NCI-H187 treated with DMSO at 0.1 percent for 48 hours (cell line): ENCODE results near the gene AOAH.
"Not testable (repeated sequence)": the region's sequence is repeated elsewhere in the genome, so short reads cannot be mapped to it uniquely, and the experiment has no call there.

Source experiments
- DNase-seq: peaks from one replicate; lab custom pipeline; 2025; lab: John Stamatoyannopoulos, UW

The AOAH gene

DNA sequence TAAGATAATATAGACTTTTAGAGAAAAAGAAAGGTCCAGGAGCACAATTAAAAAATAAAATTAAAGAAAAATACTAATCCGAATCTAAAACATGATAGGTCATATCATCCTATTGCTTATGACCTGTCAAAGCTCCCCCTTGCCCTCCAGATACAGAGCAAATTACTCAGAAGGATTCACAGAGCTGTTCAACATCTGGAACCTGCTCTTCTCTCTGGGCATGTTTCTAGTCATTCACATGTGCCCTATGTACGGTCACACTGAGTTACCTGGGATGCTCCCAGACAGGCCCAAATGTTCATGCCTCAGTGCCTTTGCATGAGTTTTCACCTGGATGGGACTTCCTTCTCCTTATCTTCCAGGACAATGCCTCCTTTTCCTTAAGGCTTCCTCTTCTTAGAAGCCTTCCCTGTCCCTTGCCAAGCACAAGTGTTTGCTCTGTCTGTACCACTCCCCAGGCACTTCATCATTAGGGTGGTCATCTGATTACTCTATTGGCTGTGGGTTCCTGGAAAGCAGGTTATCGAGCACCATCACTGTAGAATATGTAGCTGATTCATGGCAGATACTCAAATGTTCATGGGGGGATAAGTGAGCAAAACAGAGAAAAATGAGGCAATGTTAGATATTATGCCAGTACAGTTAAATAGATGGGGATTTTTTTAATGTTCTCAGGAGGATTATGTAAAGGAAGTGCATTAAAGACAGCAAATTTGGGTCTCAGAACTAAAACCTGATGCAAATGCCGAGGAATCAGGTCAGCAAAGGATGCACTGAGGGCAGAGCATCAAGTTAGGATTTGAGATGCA, 12.0 kb upstream of the AOAH start:
- DNase-seq = no peak

DNA sequence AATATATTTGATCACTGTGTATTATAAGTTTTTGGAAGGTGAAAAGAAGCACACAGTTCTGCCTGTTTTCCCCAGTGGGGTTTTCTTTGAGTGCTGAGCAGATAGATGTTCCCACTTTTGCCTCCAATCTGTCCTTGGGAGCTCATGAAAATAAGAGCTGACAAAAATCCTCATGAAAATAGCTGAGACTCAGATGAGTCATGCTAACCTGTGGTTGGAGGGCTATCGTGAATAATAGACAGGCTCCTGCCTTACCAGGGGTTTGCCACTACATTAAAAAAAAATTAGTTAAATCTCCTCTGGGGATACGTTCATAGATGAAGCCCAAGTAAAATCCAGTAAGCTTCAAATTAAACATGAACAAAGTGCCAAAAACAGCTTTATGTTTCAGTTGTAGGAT, 10.9 kb upstream of the AOAH start:
- no peak for DNase-seq

DNA sequence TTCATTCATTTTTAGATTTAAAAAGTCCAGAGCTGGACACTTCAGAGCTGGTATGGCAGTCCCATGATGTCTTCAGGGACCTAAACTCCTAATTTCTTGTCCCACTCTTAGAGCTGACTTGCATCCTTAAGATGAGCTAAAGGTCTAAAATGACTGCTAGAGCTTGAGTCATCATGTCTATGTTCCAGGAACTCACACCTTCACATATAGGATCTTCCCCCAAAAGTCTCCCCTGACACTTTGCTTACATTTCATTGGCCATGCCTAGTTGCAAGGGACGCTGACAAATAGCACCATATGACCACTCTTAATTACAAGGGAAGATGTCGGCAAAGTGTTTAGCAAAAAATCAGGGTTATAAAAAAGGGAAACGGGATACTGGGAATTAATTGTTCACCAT, 10.4 kb upstream of the AOAH start:
- DNase-seq = no peak

DNA sequence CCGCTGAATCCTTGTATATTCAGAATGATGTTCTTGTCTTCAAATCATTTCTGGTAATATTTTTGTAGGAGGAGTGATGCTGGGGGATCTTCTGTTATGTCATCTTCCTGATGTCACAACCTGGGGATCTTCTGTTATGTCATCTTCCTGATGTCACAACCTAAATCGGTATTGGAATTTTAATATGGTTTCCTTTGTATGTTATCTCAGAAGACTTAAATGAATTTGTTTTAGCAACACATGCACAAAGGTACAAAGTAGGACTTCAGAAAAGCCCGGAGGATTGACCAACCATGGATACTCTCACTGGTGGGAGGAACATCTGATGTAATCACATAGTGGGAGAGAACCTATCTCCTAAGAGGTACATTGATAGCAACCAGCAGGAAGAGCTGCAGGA, 9.1 kb upstream of the AOAH start:
- no peak for DNase-seq

DNA sequence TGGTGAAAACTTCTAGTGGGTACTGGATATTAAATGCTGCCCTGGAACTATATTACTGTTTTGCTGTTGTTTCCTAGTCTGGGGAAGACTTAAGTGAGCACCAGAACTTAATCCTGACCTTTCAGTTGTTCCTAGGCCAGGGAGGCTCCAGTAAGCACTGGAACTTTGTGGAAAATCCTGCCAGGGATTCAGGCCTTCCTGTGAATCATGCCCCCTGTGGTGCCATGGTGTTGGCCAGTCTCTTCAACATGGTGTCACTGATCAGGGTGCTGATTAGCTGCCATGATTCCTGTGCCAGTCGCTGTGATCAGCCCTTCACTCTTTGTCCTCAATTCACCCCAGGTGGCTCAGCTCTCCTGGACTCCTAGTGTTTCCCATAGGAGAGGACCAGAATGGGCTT, 8.5 kb upstream of the AOAH start:
- no peak for DNase-seq

DNA sequence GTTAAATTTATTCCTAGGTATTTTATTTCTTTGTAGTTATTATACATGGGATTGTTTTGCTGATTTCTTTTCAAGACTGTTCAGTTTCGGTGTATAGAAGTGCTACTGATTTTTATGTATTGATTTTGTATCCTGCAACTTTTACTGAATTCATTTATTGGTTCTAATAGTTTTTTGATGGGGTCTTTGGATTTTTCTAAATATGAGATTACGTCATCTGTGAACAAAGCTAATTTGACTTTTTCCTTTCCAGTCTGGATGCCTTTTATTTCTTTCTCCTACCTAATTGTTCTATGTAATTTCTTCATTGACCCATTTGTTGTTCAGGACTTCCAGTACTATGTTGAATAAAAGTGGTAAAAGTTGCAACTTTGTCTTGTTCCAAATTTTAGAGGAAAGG, 5.8 kb upstream of the AOAH start:
- DNase-seq = no peak

DNA sequence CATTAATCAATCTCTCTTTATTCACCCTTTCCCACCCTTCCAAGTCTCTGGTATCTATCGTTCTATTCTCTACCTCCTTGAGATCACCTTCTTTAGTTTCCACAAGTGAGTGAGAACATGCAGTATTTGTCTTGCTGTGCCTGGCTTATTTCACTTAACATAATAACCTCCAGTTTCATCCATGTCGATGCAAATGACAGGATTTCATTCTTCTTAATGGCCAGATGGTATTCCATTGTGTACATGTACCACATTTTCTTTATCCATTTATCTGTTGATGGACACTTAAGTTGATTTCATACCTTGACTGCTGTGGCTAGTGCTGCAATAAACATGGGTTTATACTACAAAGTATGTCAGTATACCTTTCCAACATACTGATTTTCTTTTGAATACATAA, 3.8 kb upstream of the AOAH start:
- DNase-seq = no peak

DNA sequence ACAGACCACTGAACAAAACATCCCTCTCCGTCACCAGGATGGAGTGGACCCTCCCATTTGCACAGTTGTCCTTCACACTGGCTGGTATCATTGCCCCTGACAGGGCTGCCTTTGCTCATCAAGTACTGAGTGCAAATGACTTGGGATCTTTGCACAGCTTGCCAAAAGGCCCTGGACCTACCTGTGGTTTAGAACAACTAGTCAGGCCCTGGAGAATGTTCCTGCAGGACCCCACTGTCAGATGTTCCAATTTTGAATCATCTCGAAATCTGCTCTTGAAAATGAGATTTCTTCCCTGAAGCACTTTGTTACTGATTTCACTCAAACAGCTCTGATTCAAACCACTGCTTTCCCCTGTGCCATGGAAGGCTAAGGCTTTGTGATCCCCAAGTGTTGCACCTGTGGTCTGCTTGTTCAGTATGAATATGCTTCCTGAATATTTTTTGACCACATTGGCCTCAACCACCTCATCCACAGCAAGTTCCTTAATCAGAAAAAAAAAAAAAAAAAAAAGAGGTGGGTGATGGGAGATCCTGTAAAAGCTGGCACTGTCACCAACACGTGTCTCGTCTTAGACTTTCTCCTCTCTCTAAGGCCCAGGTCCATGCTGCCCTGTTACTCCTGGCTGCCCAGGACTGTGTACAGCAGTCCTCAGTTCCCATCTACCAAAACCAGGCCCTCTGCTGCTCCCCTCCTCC, 2.7 kb upstream of the AOAH start:
- DNase-seq = no peak

DNA sequence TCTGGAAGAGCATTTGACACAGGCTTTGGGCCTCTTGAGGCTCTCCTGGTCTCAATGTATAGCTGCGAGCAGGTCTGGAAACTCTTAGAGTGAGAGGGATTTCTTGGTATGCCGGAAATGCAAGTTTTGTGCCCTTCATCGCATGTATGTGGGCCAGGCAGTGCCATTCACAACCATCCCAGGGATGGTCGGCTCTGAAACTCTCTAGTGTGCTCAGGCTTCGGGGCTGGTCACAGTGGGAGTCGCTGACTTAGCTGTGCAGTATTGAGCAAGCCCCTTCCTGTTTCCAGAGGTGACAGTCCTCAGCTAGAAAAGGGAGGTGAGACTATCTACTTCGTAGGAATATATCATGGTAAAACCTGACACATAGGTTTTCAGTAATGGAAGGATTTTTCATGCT, 2.0 kb upstream of the AOAH start:
- DNase-seq = no peak

DNA sequence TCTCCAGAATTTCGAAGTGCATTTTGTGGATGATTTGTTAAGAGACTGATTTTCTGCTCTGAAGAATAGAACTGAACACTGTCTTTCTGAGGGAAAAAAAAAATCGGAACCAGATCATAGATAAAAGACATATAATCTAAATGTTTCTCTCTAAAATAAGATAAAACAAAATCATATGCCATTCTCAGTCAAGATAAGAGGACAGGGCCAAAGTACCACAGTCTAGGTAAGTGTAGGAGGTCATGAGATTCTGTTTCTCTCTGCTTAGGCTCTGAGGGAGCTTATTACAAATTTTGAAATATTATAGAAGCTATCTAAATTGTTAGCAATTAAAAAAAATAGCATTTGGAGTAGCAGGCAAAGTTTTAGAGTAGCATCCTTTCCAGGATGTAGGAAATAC, 702 bp upstream of the AOAH start:
- no peak for DNase-seq

DNA sequence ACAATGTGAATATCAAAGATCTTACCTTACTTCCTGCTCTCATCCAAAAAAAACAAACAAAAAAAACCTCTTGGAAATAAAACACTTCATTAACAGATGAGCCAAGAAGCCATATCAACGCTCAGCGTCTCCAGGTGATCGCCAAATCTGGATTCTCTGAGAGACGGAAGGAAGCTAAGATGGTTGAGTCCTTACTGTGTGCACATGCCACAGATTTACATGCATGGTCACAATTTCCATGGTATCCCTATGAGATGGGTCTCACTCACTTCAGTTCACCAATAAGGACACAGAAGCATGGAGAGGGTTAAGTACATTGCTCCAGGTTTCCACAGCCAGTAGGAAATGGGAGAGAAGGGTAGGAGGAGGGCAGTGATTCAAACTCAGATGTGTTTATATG, 1.0 kb downstream of the AOAH start:
- DNase-seq = no peak

DNA sequence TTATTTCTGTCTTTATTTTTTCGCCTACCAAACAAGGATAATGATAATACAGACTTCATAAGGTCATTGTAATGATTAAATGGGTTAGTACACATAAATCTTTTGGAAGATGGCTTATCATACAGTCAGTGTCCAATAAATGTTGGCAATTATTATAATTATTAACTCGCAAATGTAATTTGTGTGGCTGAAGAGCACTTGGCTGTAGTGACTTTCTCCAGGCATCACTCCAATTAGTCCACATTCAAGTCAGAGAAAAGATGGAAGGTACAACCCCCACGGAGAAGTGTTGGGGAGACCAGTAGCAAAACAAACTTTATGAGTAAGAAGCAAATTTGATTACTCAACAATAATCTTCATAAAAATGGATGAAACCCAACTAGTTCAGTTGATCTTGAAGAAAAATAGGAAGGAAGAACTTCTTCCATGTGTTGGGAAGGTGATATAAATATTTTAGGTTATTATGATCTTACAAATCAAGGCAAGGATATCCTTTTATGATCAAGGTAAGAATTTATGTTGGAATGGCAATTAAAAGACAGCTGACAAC, 5.1 kb downstream of the AOAH start:
- DNase-seq = no peak

DNA sequence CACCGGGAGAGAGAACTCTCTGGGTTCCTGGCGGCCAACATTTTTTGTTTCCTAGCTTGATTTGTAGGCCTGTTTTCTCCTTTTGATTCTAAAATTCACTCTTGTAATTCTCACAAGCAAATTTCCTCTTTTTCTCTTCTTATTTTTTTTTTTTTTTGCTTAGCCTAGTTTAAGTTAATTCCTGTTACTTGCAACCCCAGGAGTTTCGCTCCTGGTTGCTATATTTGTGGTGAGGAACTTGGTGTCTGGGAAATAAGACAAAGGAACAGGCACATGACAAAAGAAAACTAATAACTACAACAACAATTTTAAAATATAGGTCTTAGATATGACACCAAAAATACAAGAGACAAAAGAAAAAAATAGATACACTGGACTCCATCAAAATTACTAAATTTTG, 6.7 kb downstream of the AOAH start:
- no peak for DNase-seq

DNA sequence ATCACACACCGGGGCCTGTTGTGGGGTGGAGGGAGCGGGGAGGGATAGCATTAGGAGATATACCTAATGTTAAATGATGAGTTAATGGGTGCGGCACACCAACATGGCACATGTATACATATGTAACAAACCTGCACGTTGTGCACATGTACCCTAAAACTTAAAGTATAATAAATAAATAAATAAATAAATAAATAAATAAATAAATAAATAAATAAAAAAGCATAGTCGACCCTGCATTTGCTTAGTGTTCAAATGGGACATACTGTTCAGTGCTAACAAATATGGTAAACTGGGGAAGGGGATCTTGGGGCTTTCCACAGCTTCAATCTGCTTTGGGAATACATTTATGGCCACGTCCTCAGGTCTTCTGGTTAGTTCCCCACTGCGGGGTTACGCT, 7.5 kb downstream of the AOAH start:
- not testable (repeated sequence) for DNase-seq

DNA sequence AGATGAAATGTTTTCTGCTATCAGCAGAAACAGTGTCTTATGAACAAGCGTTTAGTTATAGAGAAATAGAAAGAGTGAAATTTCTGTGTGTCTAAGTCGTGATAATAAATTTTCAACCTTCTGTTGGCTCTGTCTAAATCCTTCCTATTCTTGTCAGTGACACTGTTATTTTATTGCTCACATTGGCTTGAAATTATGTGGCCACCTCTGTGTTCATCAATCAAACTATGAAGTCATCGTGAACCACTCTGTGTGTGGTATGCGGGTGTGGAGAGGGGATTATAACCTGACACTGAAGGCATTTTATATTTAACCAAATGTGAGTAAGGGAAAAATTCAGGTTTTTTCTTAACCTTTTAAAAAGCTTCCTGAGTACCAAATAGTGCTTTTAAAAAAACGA, 12.3 kb downstream of the AOAH start:
- no peak for DNase-seq

DNA sequence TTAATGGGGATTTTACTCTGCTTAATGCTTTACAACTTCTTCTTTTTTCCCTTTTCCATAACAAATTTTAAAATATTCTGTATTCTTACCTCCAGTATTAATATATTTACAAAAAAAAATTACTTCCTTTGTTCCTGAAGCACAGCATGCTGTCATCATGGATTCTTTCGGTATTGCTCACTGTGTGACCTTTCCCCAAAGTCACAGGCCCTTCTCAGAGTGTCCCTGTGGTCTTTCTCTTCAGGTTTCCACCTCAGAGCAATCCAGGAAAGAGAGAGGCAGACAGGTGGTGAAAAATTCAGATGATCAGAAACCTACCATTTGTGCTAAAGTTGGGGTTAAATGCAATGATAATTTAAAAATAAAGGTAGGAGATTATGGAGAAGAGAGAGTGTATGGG, 13.0 kb downstream of the AOAH start:
- DNase-seq = no peak

DNA sequence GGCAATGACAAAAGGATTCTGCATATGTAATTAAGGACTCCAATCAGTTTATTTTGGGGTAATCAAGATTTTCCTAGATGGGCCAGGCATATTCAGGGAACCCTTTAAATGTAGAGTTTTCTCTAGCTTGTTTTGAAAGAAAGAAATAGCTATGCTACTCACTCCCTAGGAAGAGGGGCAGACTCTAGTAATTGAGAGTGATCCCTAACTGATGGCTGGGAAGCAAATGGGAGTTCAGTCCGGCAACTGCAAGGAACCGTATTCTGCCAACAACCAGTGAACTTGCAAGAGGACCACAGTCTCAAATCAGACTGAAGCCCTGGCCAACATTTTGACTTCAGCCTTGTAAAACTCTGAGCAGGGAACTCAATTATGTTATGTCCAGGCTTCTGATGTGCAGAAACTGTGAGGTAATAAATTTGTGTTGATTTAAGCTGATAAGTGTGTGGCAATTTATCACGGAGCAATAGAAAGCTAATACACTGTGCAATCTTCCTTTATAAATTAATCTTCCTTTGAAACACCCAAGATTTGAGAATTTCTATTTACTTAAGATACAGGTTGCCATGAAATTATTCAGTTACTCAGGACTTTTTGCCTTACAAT, 14.0 kb downstream of the AOAH start:
- no peak for DNase-seq

DNA sequence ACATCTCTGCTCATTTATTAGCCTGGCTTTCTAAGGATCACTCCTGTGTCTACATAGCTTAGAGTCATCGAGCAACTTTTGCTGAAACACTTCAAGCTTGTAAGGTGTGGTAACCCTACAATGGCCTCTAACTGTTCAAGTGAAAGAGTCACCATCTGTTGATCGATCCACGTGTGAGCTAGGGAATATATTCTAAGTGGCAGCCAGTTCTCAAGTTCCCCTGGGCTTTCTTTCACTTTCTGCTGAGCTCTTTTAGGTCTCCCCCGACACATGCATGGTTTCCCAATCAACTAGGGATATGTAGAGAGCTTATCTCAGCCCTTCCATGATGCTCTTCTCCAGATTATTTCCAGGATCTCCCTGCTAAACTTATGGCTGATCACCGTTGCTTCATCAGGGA, 15.5 kb downstream of the AOAH start:
- no peak for DNase-seq

DNA sequence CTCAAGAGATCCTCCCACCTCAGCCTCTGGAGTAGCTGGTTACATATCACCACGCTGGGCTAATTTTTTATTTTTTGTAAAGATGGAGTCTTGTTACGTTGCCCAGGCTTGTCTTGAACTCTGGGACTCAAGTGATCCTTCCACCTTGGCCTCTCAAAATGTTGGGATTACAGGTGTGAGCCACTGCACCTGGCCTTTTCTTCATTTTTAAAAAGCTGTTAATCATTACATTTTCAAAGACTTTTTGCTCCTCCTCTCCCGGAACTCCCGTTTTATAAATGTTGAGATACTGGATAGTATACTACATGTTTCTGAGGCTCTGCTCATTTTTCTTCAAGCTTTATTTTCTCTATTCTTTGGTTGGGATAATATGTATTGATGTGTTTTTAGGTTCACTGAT, 16.4 kb downstream of the AOAH start:
- DNase-seq = no peak

DNA sequence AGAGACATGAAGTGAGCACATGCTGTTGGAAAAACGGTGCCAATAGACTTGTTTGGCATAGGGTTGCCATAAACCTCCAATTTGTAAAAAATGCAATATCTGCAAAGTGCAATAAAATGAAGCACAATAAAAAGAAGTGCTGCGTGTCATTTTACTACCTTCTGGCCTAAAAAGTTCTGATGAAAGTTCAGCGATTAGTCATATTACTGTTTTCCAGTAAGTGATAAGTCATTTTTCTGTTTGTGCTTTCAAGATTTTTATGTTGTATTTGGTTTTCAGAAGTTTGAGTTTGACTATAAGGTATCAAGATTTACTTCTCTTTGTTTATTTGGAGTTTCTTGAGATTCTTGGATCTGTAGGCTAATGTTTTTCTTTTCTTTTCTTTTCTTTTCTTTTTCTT, 16.8 kb downstream of the AOAH start:
- no peak for DNase-seq

DNA sequence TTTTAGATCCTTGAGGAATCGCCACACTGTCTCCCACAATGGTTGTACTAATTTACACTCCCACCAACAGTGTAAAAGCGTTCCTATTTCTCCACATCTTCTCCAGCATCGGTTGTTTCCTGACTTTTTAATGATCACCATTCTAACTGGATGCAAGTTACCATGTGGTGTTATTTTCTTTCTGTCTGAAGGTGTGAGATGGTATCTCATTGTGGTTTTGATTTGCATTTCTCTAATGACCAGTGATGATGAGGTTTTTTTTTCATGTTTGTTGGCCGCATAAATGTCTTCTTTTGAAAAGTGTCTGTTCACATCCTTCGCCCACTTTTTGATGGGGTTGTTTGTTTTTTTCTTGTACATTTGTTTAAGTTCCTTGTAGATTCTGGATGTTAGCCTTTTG, 20.4 kb downstream of the AOAH start:
- DNase-seq = not testable (repeated sequence)

DNA sequence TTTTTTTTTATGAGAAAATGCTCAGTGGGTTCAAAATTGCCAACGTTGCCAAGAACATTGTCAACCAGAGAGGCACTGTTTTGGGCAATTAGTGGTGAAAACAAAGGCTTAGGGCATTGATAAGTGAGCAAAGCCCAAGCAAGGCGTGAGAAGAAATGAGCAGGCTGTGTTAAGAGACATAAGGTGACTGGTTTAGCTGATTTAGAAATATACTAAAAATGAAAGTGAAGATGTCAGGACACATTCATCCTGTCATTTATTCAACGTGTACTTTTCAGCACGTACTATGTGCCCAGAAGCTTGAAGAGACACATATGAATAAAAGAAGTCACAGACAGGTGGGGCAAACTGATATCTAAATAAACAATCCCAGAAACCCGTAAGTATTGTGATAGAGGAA, 31.8 kb downstream of the AOAH start:
- no peak for DNase-seq

DNA sequence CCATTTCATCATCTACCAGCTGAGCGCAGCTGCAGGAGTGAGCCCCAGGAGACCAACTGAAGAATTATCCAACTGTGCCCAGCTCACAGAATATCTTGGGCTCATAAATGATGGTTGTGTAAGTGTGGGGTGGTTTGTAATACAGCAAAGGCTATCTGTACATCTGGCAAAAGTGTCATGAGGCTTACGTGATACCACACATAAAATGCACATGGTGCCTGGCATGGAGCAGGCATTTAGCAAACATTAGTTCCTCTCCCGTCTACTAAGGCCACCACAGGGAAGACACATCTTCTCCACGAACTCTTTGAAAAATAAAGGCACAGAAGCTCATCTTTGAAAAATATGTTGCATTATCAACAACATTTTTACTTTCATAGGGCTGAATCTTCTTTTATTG, 32.3 kb downstream of the AOAH start:
- DNase-seq = no peak
